HCT116 (cell line): ENCODE data around the gene SBNO2. TPM values are rescaled to one million over a fixed set of nuclear protein-coding genes. Genes with fewer than 3 reads are reported as not detected.

ENCODE experiments used
- ATAC-seq: fragments of 200-7000 bp; cut with Tn5 transposase; 2 replicates; pipeline ENCODE4 v1.9.1; 2020; ENCODE audit warnings: mild to moderate bottlenecking, moderate library complexity
- BruUV-seq: library from RNA; stranded (reverse); fragments of 400-500 nt; replicated peaks from 2 replicates; lab custom pipeline; 2021; lab: Mats Ljungman, UMichigan
- CTCF ChIA-PET: fragments of 300-600 bp; sonication (Branson Sonifier 250); formaldehyde crosslinking; loops from one replicate; lab custom pipeline; 2021; ENCODE audit warnings: antibody characterized with exemption; lab: Charles Lee
- POLR2A ChIA-PET: fragments of 300-600, 350-600 bp; sonication (Branson Sonifier 250); formaldehyde crosslinking; loops from one replicate; lab custom pipeline; 2021; ENCODE audit warnings: antibody characterized with exemption; lab: Charles Lee
- RAD21 ChIA-PET, 2 experiments: fragments of 300-600 bp; sonication (Branson Sonifier 250); formaldehyde crosslinking; loops; one replicate each; lab custom pipeline; 2023; ENCODE audit warnings: low total read pairs in 2 of 2; ENCODE audit not compliant: uncharacterized antibody in 2 of 2, unreplicated experiment in 2 of 2, low non-redundant PET in 1 of 2; lab: Charles Lee
- DNase-seq: peaks from one replicate; pipeline ENCODE4 v3.0.0-alpha.2; 2010; ENCODE audit warnings: low read depth, low spot score
- H2AFZ ChIP-seq: fragments of 200-600 bp; shearing (Covaris generic), sonication (generic); 2 replicates; pipeline ENCODE4 v1.6.1; 2017; ENCODE audit warnings: low read depth, mixed run types, mixed read lengths, antibody characterized with exemption, low read length; ENCODE audit not compliant: poor library complexity, severe bottlenecking
- H3K27ac ChIP-seq: 2 replicates; pipeline ENCODE4 v1.5.1; 2012; ENCODE audit warnings: low read depth, low read length
- H3K27me3 ChIP-seq: fragments of 200-600 bp; sonication (generic); 2 replicates; pipeline ENCODE4 v1.6.1; 2016; ENCODE audit warnings: mixed run types, low read length, mixed read lengths; ENCODE audit not compliant: insufficient read depth
- H3K36me3 ChIP-seq, 2 experiments: fragments of 200-500 bp in 1 of 2; fragments of 200-600 bp in 1 of 2; sonication (Bioruptor generic) in 1 of 2; sonication (generic) in 1 of 2; 2 replicates each; pipeline versions ENCODE4 v1.5.1 to v1.6.1; 2014 to 2016; ENCODE audit warnings: low read length in 2 of 2, inconsistent platforms in 1 of 2, mixed read lengths in 1 of 2, mixed run types in 1 of 2; ENCODE audit not compliant: insufficient read depth in 2 of 2, control insufficient read depth in 1 of 2
- H3K4me1 ChIP-seq, 2 experiments: fragments of 200-600 bp in 1 of 2; sonication (generic) in 1 of 2; 2 replicates each; pipeline versions ENCODE4 v1.5.1 to v1.6.1; 2012 to 2017; ENCODE audit warnings: low read length in 2 of 2, inconsistent platforms in 1 of 2, mild to moderate bottlenecking in 1 of 2, mixed read lengths in 1 of 2, mixed run types in 1 of 2, moderate library complexity in 1 of 2; ENCODE audit not compliant: insufficient read depth in 2 of 2, control insufficient read depth in 1 of 2
- H3K4me2 ChIP-seq: fragments of 200-600 bp; sonication (generic); 2 replicates; pipeline ENCODE4 v1.6.1; 2017; ENCODE audit warnings: mixed run types, low read length, mixed read lengths
- H3K4me3 ChIP-seq, 2 experiments: fragments of 200-600 bp in 1 of 2; sonication (generic) in 1 of 2; replicated peaks in 1 of 2; 2 replicates each; pipeline ENCODE4 v1.5.1; 2011 to 2016; ENCODE audit warnings: low read length in 2 of 2, control low read depth in 1 of 2, low read depth in 1 of 2, mild to moderate bottlenecking in 1 of 2, mixed read lengths in 1 of 2, mixed run types in 1 of 2
- H3K79me2 ChIP-seq: fragments of 200-600 bp; sonication (generic); 2 replicates; pipeline ENCODE4 v1.6.1; 2017; ENCODE audit warnings: mild to moderate bottlenecking, mixed run types, low read length, moderate library complexity, mixed read lengths; ENCODE audit not compliant: insufficient read depth
- H3K9ac ChIP-seq: fragments of 200-600 bp; sonication (generic); 2 replicates; pipeline ENCODE4 v1.6.1; 2016; ENCODE audit warnings: low read length, mixed read lengths
- H3K9me2 ChIP-seq: fragments of 200-600 bp; sonication (generic), shearing (Covaris generic); 2 replicates; pipeline ENCODE4 v1.6.1; 2017; ENCODE audit warnings: mixed run types, mild to moderate bottlenecking, moderate library complexity; ENCODE audit not compliant: insufficient read depth
- H3K9me3 ChIP-seq, 2 experiments: fragments of 200-500 bp in 1 of 2; fragments of 200-600 bp in 1 of 2; sonication (Bioruptor generic) in 1 of 2; sonication (generic) in 1 of 2; 2 replicates each; pipeline ENCODE4 v1.6.1; 2014 to 2017; ENCODE audit warnings: low read length in 2 of 2, mixed read lengths in 2 of 2, inconsistent platforms in 1 of 2, low read depth in 1 of 2, mild to moderate bottlenecking in 1 of 2, mixed run types in 1 of 2, moderate library complexity in 1 of 2; ENCODE audit not compliant: control insufficient read depth in 1 of 2, insufficient read depth in 1 of 2
- H4K20me1 ChIP-seq: fragments of 200-600 bp; sonication (generic), shearing (Covaris generic); 2 replicates; pipeline ENCODE4 v1.6.1; 2017; ENCODE audit warnings: mixed run types, mild to moderate bottlenecking, moderate library complexity; ENCODE audit not compliant: insufficient read depth
- CBX3 ChIP-seq: IDR thresholded peaks from 2 replicates; pipeline ENCODE4 v1.6.1; 2012; ENCODE audit warnings: low read depth
- ELF1 ChIP-seq: IDR thresholded peaks from 2 replicates; pipeline ENCODE4 v1.6.1; 2012; ENCODE audit warnings: low read depth, borderline replicate concordance
- EZH2 ChIP-seq: fragments of 200-600 bp; sonication (generic); IDR thresholded peaks from 2 replicates; pipeline ENCODE4 v1.6.1; 2017; ENCODE audit warnings: antibody characterized with exemption, mixed run types
- EZH2phosphoT487 ChIP-seq: fragments of 200-600 bp; IDR thresholded peaks from 2 replicates; pipeline ENCODE4 v1.6.1; 2018; ENCODE audit warnings: antibody characterized with exemption, borderline replicate concordance
- FOSL1 ChIP-seq: IDR thresholded peaks from 2 replicates; pipeline ENCODE4 v1.6.1; 2012; ENCODE audit warnings: low read depth
- SP1 ChIP-seq: IDR thresholded peaks from 2 replicates; pipeline ENCODE4 v1.6.1; 2012; ENCODE audit warnings: low read depth
- SRF ChIP-seq: IDR thresholded peaks from 2 replicates; pipeline ENCODE4 v1.6.1; 2012; ENCODE audit warnings: low read depth
- TCF7L2 ChIP-seq: IDR thresholded peaks from 2 replicates; pipeline ENCODE4 v1.7.0; 2011; ENCODE audit warnings: borderline replicate concordance, inconsistent platforms; ENCODE audit not compliant: insufficient read depth, insufficient read length; ENCODE audit errors: extremely low read depth
- YY1 ChIP-seq: IDR thresholded peaks from 2 replicates; pipeline ENCODE4 v1.6.1; 2011; ENCODE audit warnings: low read length, low read depth, moderate library complexity, mild to moderate bottlenecking; ENCODE audit not compliant: insufficient replicate concordance; ENCODE audit errors: extremely low read depth
- ZFX ChIP-seq: fragments of 450-650 bp; IDR thresholded peaks from 2 replicates; pipeline ENCODE4 v1.6.1; 2017
- ZNF274 ChIP-seq: fragments of 200-500 bp; sonication (Bioruptor generic); IDR thresholded peaks from 2 replicates; pipeline ENCODE4 v1.6.1; 2014; ENCODE audit warnings: mild to moderate bottlenecking, low read depth, low read length, inconsistent platforms
- intact Hi-C: fragments of 100-400 bp; cut with micrococcal nuclease; formaldehyde crosslinking; loops from 2 replicates; pipeline ENCODE4 v1.10.0; 2022
- total RNA-seq: library from RNA; stranded (reverse); gene quantifications from one replicate; pipeline ENCODE4 v1.2.1, GENCODE V29; 2021; ENCODE audit not compliant: unreplicated experiment
- TF ChIP-seq, protein P1 (sequence below), 3 experiments: fragments of 200-600 bp in 1 of 3; sonication (generic) in 1 of 3; IDR thresholded peaks in 2 of 3; conservative IDR thresholded peaks in 1 of 3; 2 replicates each; pipeline ENCODE4 v1.5.1; 2012 to 2017; ENCODE audit warnings: low read depth in 2 of 3, low read length in 2 of 3, antibody characterized with exemption in 1 of 3, borderline replicate concordance in 1 of 3, control low read depth in 1 of 3, mild to moderate bottlenecking in 1 of 3, mixed read lengths in 1 of 3, mixed run types in 1 of 3, moderate library complexity in 1 of 3; ENCODE audit not compliant: insufficient read depth in 1 of 3

Gene SBNO2
- total RNA-seq, 1 experiment from 2014 or later, result 66.4 TPM

DNA sequence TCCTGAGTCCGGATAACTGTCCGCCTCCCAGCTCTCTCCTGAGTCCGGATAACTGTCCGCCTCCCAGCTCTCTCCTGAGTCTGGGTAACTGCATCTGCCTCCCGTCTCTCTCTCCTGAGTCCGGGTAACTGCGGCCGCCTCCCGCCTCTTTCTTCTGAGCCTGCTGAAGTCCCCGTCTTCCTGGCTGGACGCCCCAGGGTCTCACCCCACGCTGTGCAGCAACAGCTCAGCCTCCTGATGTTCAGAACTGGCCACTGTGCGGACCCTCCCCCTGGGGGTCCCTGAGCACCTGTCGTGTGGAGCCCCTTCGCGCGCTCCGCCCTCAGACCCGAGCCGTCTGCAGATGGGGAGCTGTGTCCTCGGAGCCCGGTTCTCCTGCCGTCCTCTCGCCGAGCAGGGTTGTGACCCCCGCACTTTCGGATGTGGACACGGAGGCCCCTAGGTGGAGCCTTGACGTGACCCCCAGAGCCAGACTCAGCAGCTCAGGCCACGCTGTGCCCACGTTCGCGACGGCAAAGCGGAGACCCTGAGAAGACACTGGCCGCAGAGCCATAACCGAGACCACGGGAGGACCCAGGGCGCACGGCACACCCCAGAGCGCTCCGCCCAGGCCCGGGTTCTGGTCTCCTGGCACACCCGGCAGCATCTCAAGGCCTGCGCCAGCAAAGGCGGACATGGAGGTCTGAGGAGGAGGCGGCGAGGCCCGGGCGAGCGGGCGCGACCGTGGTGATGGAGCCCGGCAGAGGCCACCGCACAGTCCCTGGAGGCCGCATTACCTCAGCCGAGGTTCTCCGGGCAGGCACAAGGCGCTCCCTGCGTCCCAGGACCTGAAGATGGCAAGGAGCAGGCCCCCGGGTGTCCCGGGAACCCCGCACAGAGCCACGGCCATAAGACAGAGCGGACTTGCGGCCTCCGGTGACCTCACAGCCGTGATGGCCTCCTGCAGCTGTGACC is 15.9 kb downstream of the SBNO2 start:
- Histone ChIP-seq H3K36me3 (no peaks in the 10 kb centered on the region; a peak in 1 of 4 replicates), H3K9me3 (no peaks in the 10 kb centered on the region), H3K9ac (no peak overlapping the region), H3K4me2 (no peak overlapping the region), H3K27ac (no peak overlapping the region), H3K9me2 (no peaks in the 10 kb centered on the region), H3K27me3 (no peaks in the 10 kb centered on the region), H4K20me1 (no peaks in the 10 kb centered on the region), H3K79me2 (peaks cover 71% of the 10 kb centered on the region)
- DNase-seq, result no peak
- BruUV-seq, result no TSS peak
- RAD21 ChIA-PET, result no interaction called here
- no peak for ATAC-seq
- TF ChIP-seq TCF7L2, result no peak
- no peak for TF ChIP-seq YY1
- no peak for TF ChIP-seq ELF1
- TF ChIP-seq, all 23 proteins: peak for 0
- H3K4me3 ChIP-seq, result no peak overlapping the region
- intact Hi-C loops, result no loop called here
- ChIA-PET POLR2A (no interaction called here), CTCF (no interaction called here)
- peaks cover 3 to 12% of the 10 kb centered on the region in 2 experiments; a peak in 3 of 4 replicates for H3K4me1 ChIP-seq
- H2AFZ ChIP-seq, result no peak overlapping the region

DNA sequence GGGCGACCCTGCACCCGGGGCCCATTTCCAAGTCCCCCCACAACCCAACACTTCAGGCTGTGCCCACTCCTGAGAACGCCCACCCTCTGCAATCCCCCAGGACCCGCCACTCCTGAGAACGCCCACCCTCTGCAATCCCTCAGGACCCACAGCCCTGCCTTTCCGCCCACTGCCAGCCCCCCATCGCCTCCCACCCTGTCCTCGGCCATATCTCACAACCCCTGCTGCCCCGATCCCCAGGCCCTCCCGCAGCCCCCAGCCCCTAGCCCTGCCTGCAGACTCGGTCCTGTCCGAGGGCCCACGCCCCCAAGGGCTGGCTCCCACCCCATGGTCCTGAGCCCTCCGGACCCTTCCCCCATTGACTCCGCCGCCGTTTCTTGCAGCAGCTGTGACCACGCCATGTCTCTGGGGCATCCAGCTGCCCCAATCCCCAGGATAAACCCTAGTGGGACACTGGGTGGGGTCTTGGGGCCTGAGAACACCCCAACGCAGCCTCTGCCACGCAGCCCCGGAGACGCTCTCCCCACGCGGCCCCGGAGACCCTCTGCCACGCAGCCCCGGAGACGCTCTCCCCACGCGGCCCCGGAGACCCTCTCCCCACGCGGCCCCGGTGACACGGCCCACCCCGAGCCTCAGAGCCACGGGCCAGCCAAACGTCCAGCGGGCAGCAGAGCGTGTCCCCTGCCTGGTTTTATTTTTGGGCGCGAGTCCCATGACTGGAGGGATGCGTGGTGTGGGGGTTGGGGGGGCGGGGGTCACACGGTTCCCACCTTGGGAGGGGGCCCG is 17.0 kb downstream of the SBNO2 start:
- ChIA-PET POLR2A (no interaction called here), CTCF (no interaction called here), RAD21 (no interaction called here)
- intact Hi-C loops, result no loop called here
- H3K4me3 ChIP-seq, result no peak overlapping the region
- H3K9me2 ChIP-seq, result no peaks in the 10 kb centered on the region
- DNase-seq (no peak), ATAC-seq (no peak)
- H3K36me3 ChIP-seq, result peaks cover 0 to 8% of the 10 kb centered on the region in 2 experiments; a peak in 2 of 4 replicates
- no peaks in the 10 kb centered on the region for H3K9me3 ChIP-seq
- peaks cover 3 to 12% of the 10 kb centered on the region in 2 experiments; a peak in 3 of 4 replicates for H3K4me1 ChIP-seq
- no TSS peak for BruUV-seq
- H3K4me2 ChIP-seq, result no peak overlapping the region
- H3K9ac ChIP-seq, result no peak overlapping the region
- no peaks in the 10 kb centered on the region for H4K20me1 ChIP-seq
- no peak overlapping the region for H3K27ac ChIP-seq
- peaks cover 61% of the 10 kb centered on the region for H3K79me2 ChIP-seq
- no peaks in the 10 kb centered on the region for H3K27me3 ChIP-seq
- no peak overlapping the region for H2AFZ ChIP-seq
- no peak for TF ChIP-seq SP1
- no peak for TF ChIP-seq ELF1
- TF ChIP-seq EZH2, result no peak
- TF ChIP-seq, protein P1, sequence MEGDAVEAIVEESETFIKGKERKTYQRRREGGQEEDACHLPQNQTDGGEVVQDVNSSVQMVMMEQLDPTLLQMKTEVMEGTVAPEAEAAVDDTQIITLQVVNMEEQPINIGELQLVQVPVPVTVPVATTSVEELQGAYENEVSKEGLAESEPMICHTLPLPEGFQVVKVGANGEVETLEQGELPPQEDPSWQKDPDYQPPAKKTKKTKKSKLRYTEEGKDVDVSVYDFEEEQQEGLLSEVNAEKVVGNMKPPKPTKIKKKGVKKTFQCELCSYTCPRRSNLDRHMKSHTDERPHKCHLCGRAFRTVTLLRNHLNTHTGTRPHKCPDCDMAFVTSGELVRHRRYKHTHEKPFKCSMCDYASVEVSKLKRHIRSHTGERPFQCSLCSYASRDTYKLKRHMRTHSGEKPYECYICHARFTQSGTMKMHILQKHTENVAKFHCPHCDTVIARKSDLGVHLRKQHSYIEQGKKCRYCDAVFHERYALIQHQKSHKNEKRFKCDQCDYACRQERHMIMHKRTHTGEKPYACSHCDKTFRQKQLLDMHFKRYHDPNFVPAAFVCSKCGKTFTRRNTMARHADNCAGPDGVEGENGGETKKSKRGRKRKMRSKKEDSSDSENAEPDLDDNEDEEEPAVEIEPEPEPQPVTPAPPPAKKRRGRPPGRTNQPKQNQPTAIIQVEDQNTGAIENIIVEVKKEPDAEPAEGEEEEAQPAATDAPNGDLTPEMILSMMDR (IDR thresholded peaks at IDR 0.05 in 2 of 3, conservative IDR thresholded peaks at IDR 0.05 in 1 of 3; ENCODE audit: borderline replicate concordance in 1 of 3, insufficient read depth in 1 of 3, low read depth in 2 of 3, low read length in 2 of 3), result no peak
- TF ChIP-seq FOSL1, result no peak
- no peak for TF ChIP-seq ZNF274
- no peak for TF ChIP-seq SRF
- no peak for TF ChIP-seq ZFX
- no peak for TF ChIP-seq EZH2phosphoT487
- no peak for TF ChIP-seq TCF7L2
- no peak for TF ChIP-seq CBX3
